DMS153 treated with DMSO at 0.1 percent for 48 hours (cell line): ENCODE measurements around the gene ASCC3.
"Not testable (repeated sequence)": the region's sequence is repeated elsewhere in the genome, so short reads cannot be mapped to it uniquely, and the experiment has no call there.

Experiments used
- DNase-seq: peaks from one replicate; lab custom pipeline; 2025; ENCODE audit not compliant: unreplicated experiment; lab: John Stamatoyannopoulos, UW

The ASCC3 gene

GRCh38 chr6:100809346-100809745 is 71.8 kb downstream of the ASCC3 start:
- DNase-seq: no peak

- no peak for DNase-seq
Observed at GRCh38 chr6:100808638-100809275, 72.4 kb downstream of the ASCC3 start.

GRCh38 chr6:100806296-100806695 is 74.8 kb downstream of the ASCC3 start:
- DNase-seq: no peak

- no peak for DNase-seq
Observed at GRCh38 chr6:100803264-100804045, 77.7 kb downstream of the ASCC3 start.

GRCh38 chr6:100801036-100801435 is 80.1 kb downstream of the ASCC3 start:
- DNase-seq: no peak

- no peak for DNase-seq
Observed at GRCh38 chr6:100796049-100796823, 84.9 kb downstream of the ASCC3 start.

GRCh38 chr6:100790084-100790483 is 91.0 kb downstream of the ASCC3 start:
- DNase-seq: no peak

GRCh38 chr6:100785982-100786381 is 95.1 kb downstream of the ASCC3 start:
- DNase-seq: no peak

- DNase-seq: no peak
Observed at GRCh38 chr6:100780648-100781047, 100.5 kb downstream of the ASCC3 start.

- DNase-seq: no peak
Observed at GRCh38 chr6:100775667-100776066, 105.5 kb downstream of the ASCC3 start.

- DNase-seq: no peak
Observed at GRCh38 chr6:100774681-100775080, 106.4 kb downstream of the ASCC3 start.

- DNase-seq: no peak
Observed at GRCh38 chr6:100768816-100769351, 112.2 kb downstream of the ASCC3 start.

- no peak for DNase-seq
Observed at GRCh38 chr6:100763617-100764241, 117.4 kb downstream of the ASCC3 start.

- DNase-seq: no peak
Observed at GRCh38 chr6:100761841-100762240, 119.3 kb downstream of the ASCC3 start.

- DNase-seq: not testable (repeated sequence)
Observed at GRCh38 chr6:100758386-100758785, 122.7 kb downstream of the ASCC3 start.

- no peak for DNase-seq
Observed at GRCh38 chr6:100753421-100753820, 127.7 kb downstream of the ASCC3 start.

- DNase-seq: no peak
Observed at GRCh38 chr6:100751590-100751989, 129.5 kb downstream of the ASCC3 start.

GRCh38 chr6:100745419-100746041 is 135.6 kb downstream of the ASCC3 start:
- DNase-seq: no peak

- DNase-seq: no peak
Observed at GRCh38 chr6:100740439-100740838, 140.7 kb downstream of the ASCC3 start.

- not testable (repeated sequence) for DNase-seq
Observed at GRCh38 chr6:100737720-100738119, 143.4 kb downstream of the ASCC3 start.

- no peak for DNase-seq
Observed at GRCh38 chr6:100731411-100731810, 149.7 kb downstream of the ASCC3 start.
